Activated T-cell treated with anti-CD3 and anti-CD28 coated beads, Interleukin-2, amount 50 U/mL, for 48 hours (primary cell): ENCODE results near the gene CDKL5.

Experiments
- DNase-seq, 2 experiments: peaks; one replicate each; pipeline ENCODE4 v3.0.0-alpha.2; 2020

Gene CDKL5

GRCh38 chrX:18652636-18653035 is 227.2 kb downstream of the CDKL5 start:
- DNase-seq = no peak

- no peak for DNase-seq
These were observed 229.7 kb downstream of the CDKL5 start for GRCh38 chrX:18654875-18655836.

- no peak for DNase-seq
These were observed 235.9 kb downstream of the CDKL5 start for GRCh38 chrX:18661273-18661672.

- DNase-seq = no peak
These were observed 239.5 kb downstream of the CDKL5 start for GRCh38 chrX:18664947-18665346.

GRCh38 chrX:18666614-18667013 is 241.2 kb downstream of the CDKL5 start:
- DNase-seq = no peak

GRCh38 chrX:18668071-18668835 is 242.8 kb downstream of the CDKL5 start:
- no peak for DNase-seq

- DNase-seq = no peak
These were observed 246.6 kb downstream of the CDKL5 start, which contains the start of gene RS1 for GRCh38 chrX:18672008-18672407. RS1 (minus strand) TSS chrX:18672108; CDS start chrX:18672068, 40 bp downstream.

GRCh38 chrX:18674417-18674787 is 249.0 kb downstream of the CDKL5 start:
- peak; percentile 31 to 39 for DNase-seq

GRCh38 chrX:18674788-18675735 is 249.7 kb downstream of the CDKL5 start:
- DNase-seq = peak; percentile 83 to 85

- no peak for DNase-seq
These were observed 250.6 kb downstream of the CDKL5 start for GRCh38 chrX:18676050-18676449.

- DNase-seq = no peak
These were observed 251.1 kb downstream of the CDKL5 start for GRCh38 chrX:18676470-18676869.

GRCh38 chrX:18677161-18677869 is 251.9 kb downstream of the CDKL5 start:
- DNase-seq = no peak

GRCh38 chrX:18681996-18682395 is 256.6 kb downstream of the CDKL5 start:
- DNase-seq = no peak

GRCh38 chrX:18682979-18683387 is 257.6 kb downstream of the CDKL5 start:
- DNase-seq = no peak

- no peak for DNase-seq
These were observed 262.6 kb downstream of the CDKL5 start for GRCh38 chrX:18687856-18688495.

- no peak for DNase-seq
These were observed 266.0 kb downstream of the CDKL5 start for GRCh38 chrX:18691431-18691830.

GRCh38 chrX:18692541-18692940 is 267.1 kb downstream of the CDKL5 start:
- DNase-seq = no peak

- no peak for DNase-seq
These were observed 271.2 kb downstream of the CDKL5 start for GRCh38 chrX:18696653-18697052.

GRCh38 chrX:18698737-18699650 is 273.6 kb downstream of the CDKL5 start:
- no peak for DNase-seq
